Stimulated activated naive B cell treated with anti-CD40 and anti-IgM and Interleukin-4, amounts not matched to agents 10 μg/mL and 1 μg/mL and 100 μg/mL, for 72 hours (primary cell): ENCODE results near the gene FCRL5.
A peak's percentile ranks its signal among the peaks of the same experiment; 100 is the strongest.

Source experiments
- ATAC-seq, 2 donors: fragments of 150-1000 bp; cut with Tn5 transposase; replicated peaks; 2 replicates each; pipeline ENCODE4 v1.10.0; 2021; ENCODE audit warnings: moderate library complexity in 1 of 2
- DNase-seq: peaks from one replicate; pipeline ENCODE4 v3.0.0; 2021
- H3K27ac Mint-ChIP-seq: one replicate; pipeline ENCODE4 v1.8.0; 2022; ENCODE audit warnings: mild to moderate bottlenecking, mixed read lengths
- H3K27me3 Mint-ChIP-seq, 2 donors: one replicate each; pipeline ENCODE4 v1.8.0; 2022; ENCODE audit warnings: mixed read lengths in 2 of 2
- H3K36me3 Mint-ChIP-seq, 2 donors: one replicate each; pipeline ENCODE4 v1.8.0; 2022; ENCODE audit warnings: mixed read lengths in 2 of 2, mild to moderate bottlenecking in 1 of 2
- H3K4me1 Mint-ChIP-seq, 2 donors: one replicate each; pipeline ENCODE4 v1.8.0; 2022; ENCODE audit warnings: mixed read lengths in 2 of 2, mild to moderate bottlenecking in 1 of 2
- H3K4me3 Mint-ChIP-seq, 2 donors: one replicate each; pipeline ENCODE4 v1.8.0; 2022; ENCODE audit warnings: mild to moderate bottlenecking in 2 of 2, mixed read lengths in 2 of 2, moderate library complexity in 1 of 2
- H3K9me3 Mint-ChIP-seq, 2 donors: one replicate each; pipeline ENCODE4 v1.8.0; 2022; ENCODE audit warnings: mixed read lengths in 2 of 2, mild to moderate bottlenecking in 1 of 2

FCRL5 gene

GRCh38 chr1:157551694-157552693 lies at the start of gene FCRL5:
Gene FCRL5, minus strand, starts transcription at chr1:157552515. Its CDS starts 153 bp downstream, at chr1:157552362.
- DNase-seq: no peak
- Mint-ChIP-seq H3K9me3 (no peaks in the 10 kb centered on the region), H3K36me3 (peaks cover 19 to 27% of the 10 kb centered on the region in 2 donors), H3K4me1 (peaks cover 22 to 67% of the 10 kb centered on the region in 2 donors), H3K27me3 (no peaks in the 10 kb centered on the region), H3K27ac (peak within 1 kb of the TSS; percentile 92), H3K4me3 (peak within 1 kb of the TSS; percentile 87 to 94)
- peak; percentile 94 for ATAC-seq

- Mint-ChIP-seq H3K9me3 (no peaks in the 10 kb centered on the region), H3K36me3 (no peaks in the 10 kb centered on the region), H3K4me1 (peaks cover 27 to 38% of the 10 kb centered on the region in 2 donors), H3K27ac (no peak overlapping the region), H3K4me3 (no peak overlapping the region), H3K27me3 (peaks cover 20 to 22% of the 10 kb centered on the region in 2 donors)
- ATAC-seq: no peak
- no peak for DNase-seq
Observed at GRCh38 chr1:157600236-157600635, 47.9 kb upstream of the FCRL5 start.

GRCh38 chr1:157597959-157598667 lies 45.8 kb upstream of the FCRL5 start, which contains the start of gene FCRL4:
Gene FCRL4, minus strand, starts transcription at chr1:157598085. Its CDS starts 141 bp downstream, at chr1:157597944.
- Mint-ChIP-seq H3K27ac (peak within 1 kb of the TSS; percentile 69), H3K36me3 (no peaks in the 10 kb centered on the region), H3K4me1 (peaks cover 28 to 53% of the 10 kb centered on the region in 2 donors), H3K9me3 (no peaks in the 10 kb centered on the region), H3K4me3 (peak within 1 kb of the TSS in 1 of 2 donors; percentile 39), H3K27me3 (peaks cover 17 to 21% of the 10 kb centered on the region in 2 donors)
- DNase-seq: no peak
- peak; percentile 81 to 83 for ATAC-seq

- H3K27me3 Mint-ChIP-seq: peaks cover 12 to 16% of the 10 kb centered on the region in 2 donors
- H3K9me3 Mint-ChIP-seq: peaks cover 0 to 2% of the 10 kb centered on the region in 2 donors
- ATAC-seq (peak; percentile 42 to 48), DNase-seq (no peak)
- peak overlapping the region in 1 of 2 donors; percentile 37 for H3K4me3 Mint-ChIP-seq
- H3K27ac Mint-ChIP-seq: no peak overlapping the region
- H3K36me3 Mint-ChIP-seq: no peaks in the 10 kb centered on the region
- H3K4me1 Mint-ChIP-seq: peaks cover 28 to 58% of the 10 kb centered on the region in 2 donors
Observed at GRCh38 chr1:157596384-157596783, 44.1 kb upstream of the FCRL5 start.

- ATAC-seq: peak; percentile 77 to 85
- H3K27ac Mint-ChIP-seq: no peak overlapping the region
- peaks cover 0 to 2% of the 10 kb centered on the region in 2 donors for H3K9me3 Mint-ChIP-seq
- H3K27me3 Mint-ChIP-seq: peaks cover 12 to 15% of the 10 kb centered on the region in 2 donors
- H3K4me1 Mint-ChIP-seq: peaks cover 26 to 58% of the 10 kb centered on the region in 2 donors
- H3K36me3 Mint-ChIP-seq: peaks cover 0 to 3% of the 10 kb centered on the region in 2 donors
- peak overlapping the region; percentile 50 to 69 for H3K4me3 Mint-ChIP-seq
- peak; percentile 67 for DNase-seq
Observed at GRCh38 chr1:157595356-157595755, 43.0 kb upstream of the FCRL5 start.

GRCh38 chr1:157585984-157586383 lies 33.7 kb upstream of the FCRL5 start:
- H3K4me3 Mint-ChIP-seq: peak overlapping the region in 1 of 2 donors; percentile 10
- H3K27ac Mint-ChIP-seq: peak overlapping the region; percentile 86
- DNase-seq: no peak
- ATAC-seq: peak; percentile 57 to 70
- H3K4me1 Mint-ChIP-seq: peaks cover 41 to 55% of the 10 kb centered on the region in 2 donors
- no peaks in the 10 kb centered on the region for H3K9me3 Mint-ChIP-seq
- peaks cover 0 to 6% of the 10 kb centered on the region in 2 donors for H3K36me3 Mint-ChIP-seq
- H3K27me3 Mint-ChIP-seq: peaks cover 18 to 22% of the 10 kb centered on the region in 2 donors

GRCh38 chr1:157584503-157584902 lies 32.2 kb upstream of the FCRL5 start:
- ATAC-seq (peak; percentile 89 to 92), DNase-seq (peak; percentile 72)
- Mint-ChIP-seq H3K27ac (peak overlapping the region; percentile 86), H3K27me3 (peaks cover 15 to 18% of the 10 kb centered on the region in 2 donors), H3K36me3 (peaks cover 2 to 3% of the 10 kb centered on the region in 2 donors), H3K4me1 (peaks cover 50 to 65% of the 10 kb centered on the region in 2 donors), H3K9me3 (no peaks in the 10 kb centered on the region), H3K4me3 (peak overlapping the region; percentile 42 to 53)

GRCh38 chr1:157580828-157581210 lies 28.5 kb upstream of the FCRL5 start:
- Mint-ChIP-seq H3K27me3 (no peaks in the 10 kb centered on the region), H3K4me1 (peaks cover 46 to 53% of the 10 kb centered on the region in 2 donors), H3K27ac (peak overlapping the region; percentile 86), H3K36me3 (peaks cover 2 to 3% of the 10 kb centered on the region in 2 donors), H3K9me3 (no peaks in the 10 kb centered on the region), H3K4me3 (no peak overlapping the region)
- DNase-seq (no peak), ATAC-seq (peak in 1 of 2 donors; percentile 4)

- H3K36me3 Mint-ChIP-seq: peaks cover 2 to 3% of the 10 kb centered on the region in 2 donors
- H3K27me3 Mint-ChIP-seq: no peaks in the 10 kb centered on the region
- peaks cover 46 to 53% of the 10 kb centered on the region in 2 donors for H3K4me1 Mint-ChIP-seq
- H3K4me3 Mint-ChIP-seq: no peak overlapping the region
- H3K27ac Mint-ChIP-seq: peak overlapping the region; percentile 86
- ATAC-seq (peak; percentile 42 to 48), DNase-seq (peak; percentile 44)
- H3K9me3 Mint-ChIP-seq: no peaks in the 10 kb centered on the region
Observed at GRCh38 chr1:157580179-157580827, 28.0 kb upstream of the FCRL5 start.

GRCh38 chr1:157577420-157577819 lies 25.1 kb upstream of the FCRL5 start:
- Mint-ChIP-seq H3K9me3 (no peaks in the 10 kb centered on the region), H3K4me1 (peaks cover 45 to 53% of the 10 kb centered on the region in 2 donors), H3K27me3 (no peaks in the 10 kb centered on the region), H3K27ac (no peak overlapping the region), H3K36me3 (peaks cover 2 to 3% of the 10 kb centered on the region in 2 donors), H3K4me3 (no peak overlapping the region)
- no peak for ATAC-seq
- no peak for DNase-seq

GRCh38 chr1:157575744-157576143 lies 23.4 kb upstream of the FCRL5 start:
- Mint-ChIP-seq H3K27me3 (no peaks in the 10 kb centered on the region), H3K9me3 (no peaks in the 10 kb centered on the region), H3K27ac (no peak overlapping the region), H3K4me1 (peaks cover 34 to 41% of the 10 kb centered on the region in 2 donors), H3K36me3 (peaks cover 0 to 2% of the 10 kb centered on the region in 2 donors), H3K4me3 (no peak overlapping the region)
- DNase-seq (no peak), ATAC-seq (peak; percentile 71)

- Mint-ChIP-seq H3K27me3 (no peaks in the 10 kb centered on the region), H3K9me3 (no peaks in the 10 kb centered on the region)
Observed at GRCh38 chr1:157574836-157575235, 22.5 kb upstream of the FCRL5 start.

GRCh38 chr1:157566484-157567300 lies 14.4 kb upstream of the FCRL5 start:
- peak; percentile 47 for DNase-seq
- ATAC-seq: peak; percentile 78 to 84
- Mint-ChIP-seq H3K27me3 (no peaks in the 10 kb centered on the region), H3K27ac (peak overlapping the region; percentile 89), H3K4me3 (peak overlapping the region; percentile 29 to 48), H3K9me3 (no peaks in the 10 kb centered on the region), H3K4me1 (peaks cover 52 to 77% of the 10 kb centered on the region in 2 donors), H3K36me3 (no peaks in the 10 kb centered on the region)

More at GRCh38 chr1:157574836-157575235, 22.5 kb upstream of the FCRL5 start:
- no peak overlapping the region for H3K4me3 Mint-ChIP-seq
- H3K36me3 Mint-ChIP-seq: no peaks in the 10 kb centered on the region
- no peak overlapping the region for H3K27ac Mint-ChIP-seq
- no peak for DNase-seq
- ATAC-seq: no peak
- peaks cover 26 to 34% of the 10 kb centered on the region in 2 donors for H3K4me1 Mint-ChIP-seq
